ENCODE data around the gene DDX51. TPM values are rescaled to one million over a fixed set of nuclear protein-coding genes. Genes with fewer than 3 reads are reported as not detected.

Gene DDX51
- total RNA-seq, 1 experiment from 2014 or later, result 7.5 TPM

Other genes starting within 250 kb of the DDX51 start
- gene ULK1, start 249.7 kb downstream of the DDX51 start, total RNA-seq (2014; rRNA removed), result 6.6 and 6.8 TPM in 2 replicates
- gene PUS1, start 215.0 kb downstream of the DDX51 start, total RNA-seq (2014; rRNA removed), result 13.3 and 17.7 TPM in 2 replicates
- 8.7 and 10.4 TPM in 2 replicates for gene EP400, start 194.4 kb downstream of the DDX51 start, total RNA-seq (2014; rRNA removed)
- gene NOC4L, start 138 bp upstream of the DDX51 start, total RNA-seq (2014; rRNA removed), result 22.8 and 25.5 TPM in 2 replicates
- gene GALNT9, start 185.3 kb upstream of the DDX51 start, total RNA-seq (2014; rRNA removed), result 0.63 and 0.64 TPM in 2 replicates